SK-N-SH treated with all-trans-retinoic acid at 6 μM for 48 hours (cell line): ENCODE data around the gene SLC16A1.

Experiments
- ATAC-seq: fragments of 200-7000 bp; cut with Tn5 transposase; 3 replicates; pipeline ENCODE4 v1.9.1; 2020; ENCODE audit warnings: mild to moderate bottlenecking, moderate library complexity
- ARNTL ChIP-seq: fragments of 450-650 bp; formaldehyde crosslinking; IDR thresholded peaks from 2 replicates; pipeline ENCODE4 v1.5.0; 2020; ENCODE audit warnings: low read depth, mild to moderate bottlenecking, moderate library complexity, borderline replicate concordance
- BACH2 ChIP-seq: fragments of 250-450 bp; sonication (Bioruptor Pico); IDR thresholded peaks from 2 replicates; pipeline ENCODE4 v1.9.0; 2021; ENCODE audit warnings: mild to moderate bottlenecking, borderline replicate concordance
- ESRRG ChIP-seq: fragments of 250-450 bp; sonication (Bioruptor Pico); IDR thresholded peaks from 2 replicates; pipeline ENCODE4 v1.6.1; 2021; ENCODE audit warnings: mild to moderate bottlenecking
- ISL1 ChIP-seq: fragments of 250-450 bp; sonication (Bioruptor Pico); IDR thresholded peaks from 2 replicates; pipeline ENCODE4 v2.1.2; 2022; ENCODE audit warnings: mild to moderate bottlenecking, moderate library complexity
- OSR1 ChIP-seq: fragments of 250-450 bp; sonication (Bioruptor Pico); IDR thresholded peaks from 2 replicates; pipeline ENCODE4 v1.8.0; 2022; ENCODE audit warnings: moderate library complexity, mild to moderate bottlenecking, inconsistent platforms
- PPARA ChIP-seq: fragments of 250-450 bp; sonication (Bioruptor Pico); IDR thresholded peaks from 2 replicates; pipeline ENCODE4 v1.5.0; 2020; ENCODE audit warnings: mild to moderate bottlenecking, borderline replicate concordance
- RARB ChIP-seq: fragments of 250-450 bp; sonication (Bioruptor Pico); IDR thresholded peaks from 2 replicates; pipeline ENCODE4 v1.8.0; 2021; ENCODE audit warnings: mild to moderate bottlenecking, moderate library complexity
- SNAI2 ChIP-seq: fragments of 250-450 bp; sonication (Bioruptor Pico); IDR thresholded peaks from 2 replicates; pipeline ENCODE4 v1.5.0; 2020; ENCODE audit warnings: mild to moderate bottlenecking, moderate library complexity
- TCF4 ChIP-seq: fragments of 250-450 bp; sonication (Bioruptor Pico); IDR thresholded peaks from 2 replicates; pipeline ENCODE4 v1.8.0; 2021; ENCODE audit warnings: mild to moderate bottlenecking, moderate library complexity, borderline replicate concordance
- TOX ChIP-seq: fragments of 250-450 bp; sonication (Bioruptor Pico); IDR thresholded peaks from 2 replicates; pipeline ENCODE4 v1.8.0; 2021; ENCODE audit warnings: mild to moderate bottlenecking, moderate library complexity, borderline replicate concordance
- ZC3H10 ChIP-seq: fragments of 250-450 bp; sonication (Bioruptor Pico); IDR thresholded peaks from 2 replicates; pipeline ENCODE4 v1.5.1; 2021; ENCODE audit warnings: mild to moderate bottlenecking, moderate library complexity
- ZFP30 ChIP-seq: fragments of 450-650 bp; formaldehyde crosslinking; IDR thresholded peaks from 2 replicates; pipeline ENCODE4 v1.5.0; 2022; ENCODE audit warnings: mild to moderate bottlenecking, moderate library complexity
- ZNF565 ChIP-seq: fragments of 450-650 bp; formaldehyde crosslinking; conservative IDR thresholded peaks from 2 replicates; pipeline ENCODE4 v1.5.0; 2020; ENCODE audit warnings: low read depth, mild to moderate bottlenecking, moderate library complexity
- ZNF70 ChIP-seq: fragments of 450-650 bp; formaldehyde crosslinking; IDR thresholded peaks from 2 replicates; pipeline ENCODE4 v1.5.0; 2020; ENCODE audit warnings: mild to moderate bottlenecking, moderate library complexity
- ZNF8 ChIP-seq: fragments of 450-650 bp; formaldehyde crosslinking; IDR thresholded peaks from 2 replicates; pipeline ENCODE4 v1.5.0; 2020; ENCODE audit warnings: mild to moderate bottlenecking, moderate library complexity
- TF ChIP-seq, protein P1 (sequence below): fragments of 250-450 bp; sonication (Bioruptor Pico); IDR thresholded peaks from 2 replicates; pipeline ENCODE4 v1.8.0; 2021; ENCODE audit warnings: low read depth, mild to moderate bottlenecking, moderate library complexity, borderline replicate concordance
- TF ChIP-seq, protein P2 (sequence below): fragments of 250-450 bp; sonication (Bioruptor Pico); IDR thresholded peaks from 2 replicates; pipeline ENCODE4 v1.8.0; 2020; ENCODE audit warnings: mild to moderate bottlenecking, moderate library complexity, borderline replicate concordance
- TF ChIP-seq, protein P3 (sequence below): fragments of 250-450 bp; sonication (Bioruptor Pico); IDR thresholded peaks from 2 replicates; pipeline ENCODE4 v1.5.1; 2021; ENCODE audit warnings: mild to moderate bottlenecking, moderate library complexity
- TF ChIP-seq, protein P4 (sequence below): fragments of 250-450 bp; sonication (Bioruptor Pico); IDR thresholded peaks from 2 replicates; pipeline ENCODE4 v1.5.1; 2020; ENCODE audit warnings: low read depth, mild to moderate bottlenecking, moderate library complexity
- TF ChIP-seq, protein P5 (sequence below): fragments of 250-450 bp; sonication (Bioruptor Pico); IDR thresholded peaks from 2 replicates; pipeline ENCODE4 v1.5.0; 2020; ENCODE audit warnings: mild to moderate bottlenecking, moderate library complexity

The SLC16A1 gene

DNA sequence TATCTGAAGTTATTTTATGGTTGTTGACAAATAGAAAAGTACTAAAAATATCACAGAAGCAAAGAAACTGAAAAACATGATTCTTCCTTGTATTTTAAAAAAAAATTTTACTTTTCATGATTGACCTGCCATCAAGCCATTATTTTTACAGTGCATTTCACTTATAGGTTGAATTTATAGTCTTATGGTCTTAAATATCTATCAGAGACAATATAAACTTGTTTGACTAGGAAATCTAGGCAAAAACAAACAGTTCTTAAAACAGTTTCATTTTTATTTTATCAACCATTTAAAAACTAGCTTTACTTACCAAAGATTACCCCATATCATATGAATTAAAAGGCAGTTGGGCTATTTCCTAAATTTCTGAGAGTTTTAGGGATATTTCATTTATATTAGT lies 59.2 kb downstream of the SLC16A1 start:
- no peak for ATAC-seq
- TF ChIP-seq, protein P1, sequence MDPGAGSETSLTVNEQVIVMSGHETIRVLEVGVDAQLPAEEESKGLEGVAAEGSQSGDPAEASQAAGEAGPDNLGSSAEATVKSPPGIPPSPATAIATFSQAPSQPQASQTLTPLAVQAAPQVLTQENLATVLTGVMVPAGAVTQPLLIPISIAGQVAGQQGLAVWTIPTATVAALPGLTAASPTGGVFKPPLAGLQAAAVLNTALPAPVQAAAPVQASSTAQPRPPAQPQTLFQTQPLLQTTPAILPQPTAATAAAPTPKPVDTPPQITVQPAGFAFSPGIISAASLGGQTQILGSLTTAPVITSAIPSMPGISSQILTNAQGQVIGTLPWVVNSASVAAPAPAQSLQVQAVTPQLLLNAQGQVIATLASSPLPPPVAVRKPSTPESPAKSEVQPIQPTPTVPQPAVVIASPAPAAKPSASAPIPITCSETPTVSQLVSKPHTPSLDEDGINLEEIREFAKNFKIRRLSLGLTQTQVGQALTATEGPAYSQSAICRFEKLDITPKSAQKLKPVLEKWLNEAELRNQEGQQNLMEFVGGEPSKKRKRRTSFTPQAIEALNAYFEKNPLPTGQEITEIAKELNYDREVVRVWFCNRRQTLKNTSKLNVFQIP (CRISPR knock-in tag) = no peak
- TF ChIP-seq ZNF70 (CRISPR knock-in tag) (no peak), PPARA (CRISPR knock-in tag) (no peak), ZNF8 (no peak), ARNTL (CRISPR knock-in tag) (no peak), RARB (no peak), ZNF565 (CRISPR knock-in tag) (no peak), TOX (CRISPR knock-in tag) (no peak), TCF4 (no peak), ISL1 (no peak), ZFP30 (no peak), SNAI2 (no peak), ZC3H10 (CRISPR knock-in tag) (no peak), BACH2 (CRISPR knock-in tag) (no peak), OSR1 (no peak), ESRRG (CRISPR knock-in tag) (no peak)
- TF ChIP-seq, protein P2, sequence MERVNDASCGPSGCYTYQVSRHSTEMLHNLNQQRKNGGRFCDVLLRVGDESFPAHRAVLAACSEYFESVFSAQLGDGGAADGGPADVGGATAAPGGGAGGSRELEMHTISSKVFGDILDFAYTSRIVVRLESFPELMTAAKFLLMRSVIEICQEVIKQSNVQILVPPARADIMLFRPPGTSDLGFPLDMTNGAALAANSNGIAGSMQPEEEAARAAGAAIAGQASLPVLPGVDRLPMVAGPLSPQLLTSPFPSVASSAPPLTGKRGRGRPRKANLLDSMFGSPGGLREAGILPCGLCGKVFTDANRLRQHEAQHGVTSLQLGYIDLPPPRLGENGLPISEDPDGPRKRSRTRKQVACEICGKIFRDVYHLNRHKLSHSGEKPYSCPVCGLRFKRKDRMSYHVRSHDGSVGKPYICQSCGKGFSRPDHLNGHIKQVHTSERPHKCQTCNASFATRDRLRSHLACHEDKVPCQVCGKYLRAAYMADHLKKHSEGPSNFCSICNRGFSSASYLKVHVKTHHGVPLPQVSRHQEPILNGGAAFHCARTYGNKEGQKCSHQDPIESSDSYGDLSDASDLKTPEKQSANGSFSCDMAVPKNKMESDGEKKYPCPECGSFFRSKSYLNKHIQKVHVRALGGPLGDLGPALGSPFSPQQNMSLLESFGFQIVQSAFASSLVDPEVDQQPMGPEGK (CRISPR knock-in tag) = no peak
- TF ChIP-seq, protein P3, sequence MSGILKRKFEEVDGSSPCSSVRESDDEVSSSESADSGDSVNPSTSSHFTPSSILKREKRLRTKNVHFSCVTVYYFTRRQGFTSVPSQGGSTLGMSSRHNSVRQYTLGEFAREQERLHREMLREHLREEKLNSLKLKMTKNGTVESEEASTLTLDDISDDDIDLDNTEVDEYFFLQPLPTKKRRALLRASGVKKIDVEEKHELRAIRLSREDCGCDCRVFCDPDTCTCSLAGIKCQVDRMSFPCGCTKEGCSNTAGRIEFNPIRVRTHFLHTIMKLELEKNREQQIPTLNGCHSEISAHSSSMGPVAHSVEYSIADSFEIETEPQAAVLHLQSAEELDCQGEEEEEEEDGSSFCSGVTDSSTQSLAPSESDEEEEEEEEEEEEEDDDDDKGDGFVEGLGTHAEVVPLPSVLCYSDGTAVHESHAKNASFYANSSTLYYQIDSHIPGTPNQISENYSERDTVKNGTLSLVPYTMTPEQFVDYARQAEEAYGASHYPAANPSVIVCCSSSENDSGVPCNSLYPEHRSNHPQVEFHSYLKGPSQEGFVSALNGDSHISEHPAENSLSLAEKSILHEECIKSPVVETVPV (CRISPR knock-in tag) = no peak
- TF ChIP-seq, protein P4, sequence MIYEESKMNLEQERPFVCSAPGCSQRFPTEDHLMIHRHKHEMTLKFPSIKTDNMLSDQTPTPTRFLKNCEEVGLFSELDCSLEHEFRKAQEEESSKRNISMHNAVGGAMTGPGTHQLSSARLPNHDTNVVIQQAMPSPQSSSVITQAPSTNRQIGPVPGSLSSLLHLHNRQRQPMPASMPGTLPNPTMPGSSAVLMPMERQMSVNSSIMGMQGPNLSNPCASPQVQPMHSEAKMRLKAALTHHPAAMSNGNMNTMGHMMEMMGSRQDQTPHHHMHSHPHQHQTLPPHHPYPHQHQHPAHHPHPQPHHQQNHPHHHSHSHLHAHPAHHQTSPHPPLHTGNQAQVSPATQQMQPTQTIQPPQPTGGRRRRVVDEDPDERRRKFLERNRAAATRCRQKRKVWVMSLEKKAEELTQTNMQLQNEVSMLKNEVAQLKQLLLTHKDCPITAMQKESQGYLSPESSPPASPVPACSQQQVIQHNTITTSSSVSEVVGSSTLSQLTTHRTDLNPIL = no peak

DNA sequence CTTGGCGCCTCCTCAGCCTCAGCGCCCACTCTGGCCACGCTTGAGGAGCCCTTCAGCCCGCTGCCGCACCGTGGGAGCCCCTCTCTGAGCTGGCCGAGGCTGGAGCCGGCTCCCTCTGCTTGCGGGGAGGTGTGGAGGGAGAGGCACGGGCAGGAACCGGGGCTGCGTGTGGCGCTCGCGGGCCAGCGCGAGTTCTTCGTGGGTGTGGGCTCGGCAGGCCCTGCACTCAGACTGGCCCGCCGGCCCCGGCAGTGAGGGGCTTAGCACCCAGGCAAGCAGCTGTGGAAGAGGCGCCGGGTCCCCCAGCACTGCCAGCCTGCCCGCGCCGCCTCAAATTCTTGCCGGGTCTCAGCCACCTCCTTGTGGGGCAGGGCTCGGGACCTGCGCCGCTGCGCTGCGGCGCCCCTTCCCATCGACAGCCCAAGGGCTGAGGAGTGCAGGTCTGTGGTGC lies 61.4 kb downstream of the SLC16A1 start:
- TF ChIP-seq PPARA (CRISPR knock-in tag) (no peak), ZNF8 (no peak), TCF4 (no peak), ZNF565 (CRISPR knock-in tag) (no peak), ISL1 (no peak), ESRRG (CRISPR knock-in tag) (no peak)
- TF ChIP-seq, protein P5, sequence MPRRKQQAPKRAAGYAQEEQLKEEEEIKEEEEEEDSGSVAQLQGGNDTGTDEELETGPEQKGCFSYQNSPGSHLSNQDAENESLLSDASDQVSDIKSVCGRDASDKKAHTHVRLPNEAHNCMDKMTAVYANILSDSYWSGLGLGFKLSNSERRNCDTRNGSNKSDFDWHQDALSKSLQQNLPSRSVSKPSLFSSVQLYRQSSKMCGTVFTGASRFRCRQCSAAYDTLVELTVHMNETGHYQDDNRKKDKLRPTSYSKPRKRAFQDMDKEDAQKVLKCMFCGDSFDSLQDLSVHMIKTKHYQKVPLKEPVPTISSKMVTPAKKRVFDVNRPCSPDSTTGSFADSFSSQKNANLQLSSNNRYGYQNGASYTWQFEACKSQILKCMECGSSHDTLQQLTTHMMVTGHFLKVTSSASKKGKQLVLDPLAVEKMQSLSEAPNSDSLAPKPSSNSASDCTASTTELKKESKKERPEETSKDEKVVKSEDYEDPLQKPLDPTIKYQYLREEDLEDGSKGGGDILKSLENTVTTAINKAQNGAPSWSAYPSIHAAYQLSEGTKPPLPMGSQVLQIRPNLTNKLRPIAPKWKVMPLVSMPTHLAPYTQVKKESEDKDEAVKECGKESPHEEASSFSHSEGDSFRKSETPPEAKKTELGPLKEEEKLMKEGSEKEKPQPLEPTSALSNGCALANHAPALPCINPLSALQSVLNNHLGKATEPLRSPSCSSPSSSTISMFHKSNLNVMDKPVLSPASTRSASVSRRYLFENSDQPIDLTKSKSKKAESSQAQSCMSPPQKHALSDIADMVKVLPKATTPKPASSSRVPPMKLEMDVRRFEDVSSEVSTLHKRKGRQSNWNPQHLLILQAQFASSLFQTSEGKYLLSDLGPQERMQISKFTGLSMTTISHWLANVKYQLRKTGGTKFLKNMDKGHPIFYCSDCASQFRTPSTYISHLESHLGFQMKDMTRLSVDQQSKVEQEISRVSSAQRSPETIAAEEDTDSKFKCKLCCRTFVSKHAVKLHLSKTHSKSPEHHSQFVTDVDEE (CRISPR knock-in tag) = no peak
- TF ChIP-seq, protein P3 (CRISPR knock-in tag) = no peak
- TF ChIP-seq, protein P4 = no peak
- TF ChIP-seq, protein P1 (CRISPR knock-in tag) = no peak
- ATAC-seq = no peak
